Measurements from ENCODE around the gene STRA8. TPM values are rescaled to one million over a fixed set of nuclear protein-coding genes. Genes with fewer than 3 reads are reported as not detected.

STRA8 gene
- polyA plus RNA-seq, 1 donor from 2014 or later: not detected

- H3K79me2 ChIP-seq (replicated peaks; ENCODE audit: insufficient read depth, low read length): no peaks in the 10 kb centered on the region
Observed at GRCh38 chr7:135251496-135252391, 18.1 kb downstream of the STRA8 start.

GRCh38 chr7:135253851-135254771, 20.5 kb downstream of the STRA8 start:
- no peak for TF ChIP-seq EP300 (conservative IDR thresholded peaks at IDR 0.05; ENCODE audit: poor library complexity, severe bottlenecking)
- TF ChIP-seq CTCF (IDR thresholded peaks at IDR 0.05; ENCODE audit: poor library complexity, severe bottlenecking): no peak
- TF ChIP-seq EZH2 (IDR thresholded peaks at IDR 0.05; ENCODE audit: borderline replicate concordance, insufficient read depth, low read length, poor library complexity, severe bottlenecking): no peak
- TF ChIP-seq TAF1 (IDR thresholded peaks at IDR 0.05; ENCODE audit: low read depth): no peak
- TF ChIP-seq REST (IDR thresholded peaks at IDR 0.05; ENCODE audit: borderline replicate concordance): no peak
- no peak for TF ChIP-seq SMC3 (conservative IDR thresholded peaks at IDR 0.05; ENCODE audit: poor library complexity)
- TF ChIP-seq POLR2AphosphoS5 (IDR thresholded peaks at IDR 0.05): no peak
- no peak for TF ChIP-seq MXI1 (conservative IDR thresholded peaks at IDR 0.05; ENCODE audit: poor library complexity, severe bottlenecking)
- Histone ChIP-seq H3K36me3 (ENCODE audit: insufficient read depth, low read length) (no peaks in the 10 kb centered on the region), H3K9ac (ENCODE audit: low read length) (no peak overlapping the region), H2AFZ (ENCODE audit: low read depth, low read length) (no peak overlapping the region), H4K20me1 (ENCODE audit: insufficient read depth) (no peaks in the 10 kb centered on the region), H3K9me3 (ENCODE audit: low read length) (no peaks in the 10 kb centered on the region), H3F3A (ENCODE audit: insufficient read depth, low read length, poor library complexity, severe bottlenecking) (no peaks in the 10 kb centered on the region), H3K27me3 (ENCODE audit: insufficient read depth, low read depth, low read length) (no peaks in the 10 kb centered on the region), H3K4me3 (ENCODE audit: low read length) (no peak overlapping the region), H3K9me2 (ENCODE audit: insufficient read depth, low read length) (no peaks in the 10 kb centered on the region), H3K4me2 (ENCODE audit: low read length) (no peak overlapping the region), H3K79me2 (replicated peaks; ENCODE audit: insufficient read depth, low read length) (no peaks in the 10 kb centered on the region), H3K27ac (ENCODE audit: low read length) (no peak overlapping the region)

More at GRCh38 chr7:135251496-135252391, 18.1 kb downstream of the STRA8 start:
- TF ChIP-seq POLR2AphosphoS5 (IDR thresholded peaks at IDR 0.05): no peak
- TF ChIP-seq CTCF (IDR thresholded peaks at IDR 0.05; ENCODE audit: poor library complexity, severe bottlenecking): no peak
- Histone ChIP-seq H3K9me2 (ENCODE audit: insufficient read depth, low read length) (no peaks in the 10 kb centered on the region), H3F3A (ENCODE audit: insufficient read depth, low read length, poor library complexity, severe bottlenecking) (no peaks in the 10 kb centered on the region), H3K36me3 (ENCODE audit: insufficient read depth, low read length) (no peaks in the 10 kb centered on the region), H3K27me3 (ENCODE audit: insufficient read depth, low read depth, low read length) (no peaks in the 10 kb centered on the region), H3K4me2 (ENCODE audit: low read length) (no peak overlapping the region), H2AFZ (ENCODE audit: low read depth, low read length) (no peak overlapping the region), H4K20me1 (ENCODE audit: insufficient read depth) (no peaks in the 10 kb centered on the region), H3K4me3 (ENCODE audit: low read length) (no peak overlapping the region), H3K27ac (ENCODE audit: low read length) (no peak overlapping the region), H3K9ac (ENCODE audit: low read length) (no peak overlapping the region), H3K9me3 (ENCODE audit: low read length) (no peaks in the 10 kb centered on the region)

All from neural cell (in vitro differentiated cells).